ENCODE measurements around the gene BEST1.

GRCh38 chr11:61930933-61931332 is 19.2 kb upstream of the BEST1 start:
- TF ChIP-seq CTCF (conservative IDR thresholded peaks at IDR 0.05 in 1 of 2, IDR thresholded peaks at IDR 0.05 in 1 of 2; ENCODE audit: extremely low read depth in 1 of 2, insufficient read depth in 1 of 2, low read depth in 1 of 2, low read length in 2 of 2) (no peak), EZH2 (IDR thresholded peaks at IDR 0.05; ENCODE audit: borderline replicate concordance, low read length) (no peak)
